ENCODE measurements around the gene LCAT. TPM values are rescaled to one million over a fixed set of nuclear protein-coding genes. Genes with fewer than 3 reads are reported as not detected.

The LCAT gene
- total RNA-seq, 1 experiment from 2014 or later = 7.2 TPM

DNA sequence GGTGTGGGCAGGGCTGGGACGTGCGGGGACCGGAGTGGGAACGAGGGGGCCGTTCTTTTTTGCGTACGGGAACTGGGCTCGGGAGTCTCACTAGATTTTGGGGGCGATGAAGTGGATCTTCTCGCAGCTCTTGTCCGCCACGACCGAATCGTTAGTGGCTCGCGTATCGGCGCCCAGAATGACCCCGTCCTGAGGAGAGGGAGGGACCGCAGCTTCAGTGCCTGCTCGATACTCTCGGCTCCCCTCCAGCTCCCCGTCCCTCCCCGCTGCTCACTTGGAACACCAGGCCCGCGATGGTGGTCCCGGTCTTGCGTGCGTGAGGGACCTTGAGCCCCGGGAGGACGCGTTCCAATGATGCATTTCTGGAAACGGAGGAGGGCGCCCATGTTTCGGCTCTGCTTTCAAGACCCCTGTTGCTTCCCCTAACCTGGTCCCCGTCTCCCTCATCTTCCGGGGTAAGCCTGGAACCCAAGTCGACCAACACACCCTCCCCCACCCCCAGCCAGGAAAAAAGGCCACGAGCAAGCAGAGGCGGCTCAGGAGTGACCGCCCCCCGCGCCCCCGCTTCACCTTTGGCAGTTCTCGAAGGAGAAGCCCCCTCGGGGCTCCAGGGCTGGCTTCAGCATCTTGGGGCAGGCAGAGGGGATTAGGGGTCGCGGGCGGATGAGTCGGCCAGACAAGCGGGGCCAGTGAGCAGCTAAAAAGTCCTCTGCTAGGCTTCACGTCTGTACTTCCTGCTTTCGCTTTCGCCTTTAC, 7.6 kb downstream of the LCAT start, which contains the start of gene PSMB10:
TSS of gene PSMB10 (minus strand) at position 727 of the 756 bp plus-strand sequence. CDS start at position 626, 101 bp downstream.
- Histone ChIP-seq H3K4me1 (replicated peaks) (peaks cover 17% of the 10 kb centered on the region), H3K27me3 (replicated peaks) (no peaks in the 10 kb centered on the region), H3K4me3 (peak within 1 kb of the TSS; percentile 75), H3K9me3 (replicated peaks) (no peaks in the 10 kb centered on the region), H3K36me3 (peaks cover 58% of the 10 kb centered on the region), H3K27ac (peak within 1 kb of the TSS; percentile 80)
- peak; percentile 70 to 74 for DNase-seq (ENCODE audit: low read depth in 1 of 2, low spot score in 2 of 2)

DNA sequence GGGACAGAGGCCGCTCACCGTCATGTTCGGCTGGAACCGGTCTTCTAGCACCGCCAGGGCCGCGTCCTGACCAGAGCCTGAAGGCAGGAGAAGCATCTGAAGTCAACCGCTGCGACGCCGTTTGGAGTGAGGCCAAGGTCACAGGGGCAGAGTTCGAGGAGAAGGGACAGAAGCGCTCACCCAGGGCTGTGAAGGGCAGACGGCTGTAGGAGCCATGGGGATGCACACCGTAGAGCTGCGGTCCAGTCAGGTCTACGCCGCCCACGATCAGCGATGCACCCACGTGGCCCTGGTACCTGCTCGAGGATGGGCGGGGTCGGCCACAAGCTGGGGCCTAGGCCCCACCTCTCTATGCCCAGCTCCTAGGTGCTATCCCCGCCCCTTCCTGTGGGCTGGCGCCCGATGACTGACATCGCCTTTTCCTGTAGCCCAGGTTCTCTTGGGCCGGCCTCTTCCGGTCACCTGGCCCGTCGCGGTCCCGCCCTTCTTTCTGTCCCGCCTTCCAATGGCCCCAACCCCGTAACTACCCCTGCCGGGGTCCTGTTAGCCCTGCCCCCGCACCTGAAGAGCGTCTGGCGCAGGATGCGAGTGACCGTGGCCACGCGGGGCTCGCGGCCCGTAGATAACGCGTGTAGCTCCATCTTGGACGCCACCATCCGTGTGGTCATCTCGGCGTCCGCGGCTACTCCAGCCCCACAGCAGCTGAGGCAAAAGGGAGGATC, 8.4 kb downstream of the LCAT start:
- Histone ChIP-seq H3K4me1 (replicated peaks) (peaks cover 17% of the 10 kb centered on the region), H3K36me3 (peaks cover 51% of the 10 kb centered on the region), H3K4me3 (peak overlapping the region; percentile 75), H3K27me3 (replicated peaks) (no peaks in the 10 kb centered on the region), H3K27ac (peak overlapping the region; percentile 80), H3K9me3 (replicated peaks) (no peaks in the 10 kb centered on the region)
- DNase-seq (ENCODE audit: low read depth in 1 of 2, low spot score in 2 of 2) = peak; percentile 87 to 93

DNA sequence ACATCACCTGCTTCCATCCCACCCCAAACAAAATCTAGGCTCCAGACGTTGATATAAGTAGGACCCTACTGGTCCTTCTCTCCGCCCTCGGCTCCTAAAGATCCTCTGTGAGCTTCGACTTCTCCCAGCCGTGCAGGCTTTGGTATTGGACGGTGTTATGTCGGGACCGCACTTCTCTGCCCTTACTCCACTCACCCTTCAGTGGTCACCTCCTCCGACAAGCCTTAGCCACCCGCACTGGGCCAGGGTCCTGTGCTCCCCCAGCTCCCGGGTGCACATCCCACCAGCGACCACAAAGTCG, 8.9 kb downstream of the LCAT start:
- H3K4me1 ChIP-seq (replicated peaks) = peaks cover 17% of the 10 kb centered on the region
- no peak overlapping the region for H3K27ac ChIP-seq
- no peaks in the 10 kb centered on the region for H3K9me3 ChIP-seq (replicated peaks)
- DNase-seq (ENCODE audit: low read depth in 1 of 2, low spot score in 2 of 2) = no peak
- no peaks in the 10 kb centered on the region for H3K27me3 ChIP-seq (replicated peaks)
- peak overlapping the region; percentile 75 for H3K4me3 ChIP-seq
- H3K36me3 ChIP-seq = peaks cover 46% of the 10 kb centered on the region

DNA sequence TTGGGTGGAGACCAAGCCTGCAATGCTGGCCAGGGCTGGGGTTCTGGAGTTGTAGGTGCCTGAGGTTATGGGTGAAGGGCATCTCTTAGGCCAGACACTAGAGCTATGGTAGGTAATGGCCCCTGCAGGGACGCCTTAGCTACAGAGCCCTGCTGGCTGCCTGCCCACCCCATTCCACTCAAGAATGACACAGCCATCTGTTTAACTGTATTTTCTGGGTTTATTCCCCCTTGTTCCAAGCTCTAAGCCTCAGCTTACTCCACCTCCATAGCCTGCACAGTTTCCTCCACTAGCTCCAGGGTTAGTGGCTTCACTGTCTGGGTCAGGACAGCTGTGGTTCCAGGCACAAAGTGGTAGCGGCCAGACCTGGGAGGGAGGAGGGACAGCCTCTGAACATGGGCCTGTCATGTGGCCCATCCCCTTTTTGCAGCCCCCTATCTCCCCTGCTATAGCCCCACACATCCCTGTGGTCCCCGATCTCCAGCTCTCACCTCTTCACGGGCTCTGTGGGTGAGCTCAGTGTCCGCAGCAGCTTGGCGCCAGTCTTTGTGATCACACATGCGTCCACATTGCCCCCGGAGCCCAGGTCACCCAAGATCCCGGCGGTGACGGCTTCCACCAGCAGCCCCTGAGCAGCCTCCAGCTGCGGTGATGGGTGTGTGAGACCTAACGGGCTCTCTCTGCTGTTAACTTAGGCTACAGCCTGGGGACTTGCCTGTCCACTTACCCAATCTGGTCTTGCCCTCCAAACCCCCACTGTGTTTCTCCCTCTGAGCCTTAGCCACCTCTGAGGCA, 9.4 kb downstream of the LCAT start:
- Histone ChIP-seq H3K4me1 (replicated peaks) (peaks cover 17% of the 10 kb centered on the region), H3K9me3 (replicated peaks) (no peaks in the 10 kb centered on the region), H3K4me3 (no peak overlapping the region), H3K27ac (no peak overlapping the region), H3K27me3 (replicated peaks) (no peaks in the 10 kb centered on the region), H3K36me3 (peaks cover 40% of the 10 kb centered on the region)
- DNase-seq (ENCODE audit: low read depth in 1 of 2, low spot score in 2 of 2) = no peak

DNA sequence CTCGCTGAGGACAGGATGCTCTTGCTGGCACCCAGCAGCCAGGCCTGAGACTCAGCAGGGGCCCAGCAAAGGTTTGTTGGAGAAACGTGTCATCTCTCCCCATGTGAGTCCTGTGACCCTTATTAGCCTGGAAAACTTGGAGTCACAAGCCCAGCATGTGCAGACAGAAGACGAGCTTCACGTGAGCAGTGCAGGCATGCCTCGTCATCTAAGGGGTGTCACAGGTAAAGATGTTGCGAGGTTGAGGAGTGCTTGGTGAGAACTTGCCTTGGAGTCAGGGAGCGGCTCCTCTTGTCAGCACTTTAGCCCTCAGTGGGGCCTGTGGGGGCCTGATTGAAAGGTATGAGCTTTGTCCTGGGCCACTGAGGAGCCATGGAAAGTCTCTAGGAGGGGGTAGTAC, 10.1 kb downstream of the LCAT start:
- no peak overlapping the region for H3K27ac ChIP-seq

DNA sequence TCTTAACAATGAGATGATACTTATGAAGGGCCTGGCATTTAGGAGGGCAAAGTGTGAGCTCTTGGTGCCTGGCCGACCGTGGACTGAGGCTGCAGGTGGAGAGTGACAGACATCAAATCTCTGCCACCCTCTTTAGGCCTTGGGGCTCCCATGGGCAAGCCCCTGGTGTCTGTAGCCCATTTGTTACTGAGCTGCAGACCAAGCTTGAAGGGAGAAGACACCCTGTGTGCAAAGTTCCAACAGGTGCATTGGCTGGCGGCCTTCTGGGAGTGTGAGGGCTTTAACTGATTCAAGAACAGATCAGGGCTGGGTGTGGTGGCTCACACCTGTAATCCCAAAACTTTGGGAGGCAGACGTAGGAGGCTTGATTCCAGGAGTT, 11.5 kb downstream of the LCAT start:
- Histone ChIP-seq H3K4me3 (no peak overlapping the region), H3K27ac (no peak overlapping the region), H3K4me1 (replicated peaks) (peaks cover 16% of the 10 kb centered on the region), H3K27me3 (replicated peaks) (no peaks in the 10 kb centered on the region), H3K9me3 (replicated peaks) (no peaks in the 10 kb centered on the region), H3K36me3 (peaks cover 50% of the 10 kb centered on the region)
- no peak for DNase-seq (ENCODE audit: low read depth in 1 of 2, low spot score in 2 of 2)

More for the DNA sequence above, 10.1 kb downstream of the LCAT start:
- DNase-seq (ENCODE audit: low read depth in 1 of 2, low spot score in 2 of 2) = no peak
- Histone ChIP-seq H3K27me3 (replicated peaks) (no peaks in the 10 kb centered on the region), H3K4me3 (no peak overlapping the region), H3K36me3 (peaks cover 38% of the 10 kb centered on the region), H3K4me1 (replicated peaks) (peaks cover 17% of the 10 kb centered on the region), H3K9me3 (replicated peaks) (no peaks in the 10 kb centered on the region)

DNA sequence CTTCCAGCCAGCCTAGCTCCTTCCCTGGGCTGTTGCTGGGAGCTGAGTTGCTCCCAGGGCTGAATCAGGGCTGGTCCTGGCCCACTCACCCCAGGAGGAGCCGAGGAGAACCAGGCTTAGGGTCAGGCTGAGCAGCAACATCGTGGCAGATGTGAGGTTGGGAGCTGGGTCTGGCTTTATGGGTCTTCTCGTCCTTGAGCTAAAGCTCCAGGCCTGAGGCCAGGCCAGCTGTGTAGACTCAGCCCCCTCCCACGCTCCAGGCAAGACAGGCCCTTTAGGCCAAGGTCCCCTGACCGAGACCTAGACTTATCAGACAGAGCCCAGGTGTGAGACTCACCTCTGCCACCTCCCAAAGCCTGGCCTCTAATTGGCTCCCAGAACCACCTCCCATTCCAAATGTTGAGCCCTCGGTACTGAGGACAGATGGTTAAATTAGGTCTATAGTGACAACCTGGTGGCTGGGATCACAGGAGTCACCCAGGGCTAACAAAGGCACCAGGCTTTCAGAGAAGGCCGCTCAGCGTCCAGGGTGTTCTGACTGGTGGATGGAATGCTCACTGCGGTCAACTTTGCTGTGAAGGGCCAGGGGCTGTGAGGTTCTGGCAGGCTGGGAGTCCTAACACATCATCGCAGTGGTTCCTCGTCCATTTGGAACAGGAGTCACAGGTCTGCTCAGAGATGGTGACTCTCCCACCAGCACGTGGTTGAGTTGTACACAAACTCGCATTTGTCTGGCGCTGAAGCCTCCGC, 12.0 kb downstream of the LCAT start, which contains the start of gene CTRL:
TSS of gene CTRL (minus strand) at position 151 of the 750 bp plus-strand sequence. CDS start at position 141, 10 bp downstream.
- no peak within 1 kb of the TSS for H3K27ac ChIP-seq
- H3K27me3 ChIP-seq (replicated peaks) = no peaks in the 10 kb centered on the region
- peaks cover 10% of the 10 kb centered on the region for H3K4me1 ChIP-seq (replicated peaks)
- H3K36me3 ChIP-seq = peaks cover 51% of the 10 kb centered on the region
- H3K9me3 ChIP-seq (replicated peaks) = no peaks in the 10 kb centered on the region
- no peak for DNase-seq (ENCODE audit: low read depth in 1 of 2, low spot score in 2 of 2)
- H3K4me3 ChIP-seq = no peak within 1 kb of the TSS

DNA sequence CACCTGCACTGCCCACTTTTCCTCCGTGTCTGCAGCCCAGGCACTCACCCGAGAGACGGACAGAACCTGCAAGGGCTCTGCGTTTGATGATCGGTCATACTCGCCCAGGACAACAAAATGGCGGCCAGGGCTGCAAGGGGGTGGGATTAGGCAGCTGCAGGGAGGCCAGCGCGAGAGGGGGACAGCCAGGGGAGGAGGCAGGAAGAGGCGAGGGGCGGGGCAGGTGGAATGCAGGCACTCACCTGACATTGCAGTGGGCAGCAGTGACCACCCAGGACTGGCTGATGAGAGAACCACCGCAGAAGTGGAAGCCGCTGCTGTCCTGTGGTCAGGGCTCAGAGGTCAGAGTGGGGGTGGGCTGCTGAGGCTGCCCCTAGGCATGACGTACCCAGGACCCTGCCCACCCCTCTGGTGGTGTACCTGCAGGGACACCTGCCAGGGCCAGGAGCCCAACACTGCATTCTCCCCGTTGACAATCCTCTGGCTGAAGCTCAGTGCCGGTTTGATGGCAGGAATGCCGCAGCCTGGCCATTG, 13.2 kb downstream of the LCAT start:
- no peak overlapping the region for H3K27ac ChIP-seq
- H3K4me3 ChIP-seq = no peak overlapping the region
- no peaks in the 10 kb centered on the region for H3K9me3 ChIP-seq (replicated peaks)
- DNase-seq (ENCODE audit: low read depth in 1 of 2, low spot score in 2 of 2) = no peak
- H3K4me1 ChIP-seq (replicated peaks) = peaks cover 7% of the 10 kb centered on the region
- H3K36me3 ChIP-seq = peaks cover 46% of the 10 kb centered on the region
- H3K27me3 ChIP-seq (replicated peaks) = no peaks in the 10 kb centered on the region

DNA sequence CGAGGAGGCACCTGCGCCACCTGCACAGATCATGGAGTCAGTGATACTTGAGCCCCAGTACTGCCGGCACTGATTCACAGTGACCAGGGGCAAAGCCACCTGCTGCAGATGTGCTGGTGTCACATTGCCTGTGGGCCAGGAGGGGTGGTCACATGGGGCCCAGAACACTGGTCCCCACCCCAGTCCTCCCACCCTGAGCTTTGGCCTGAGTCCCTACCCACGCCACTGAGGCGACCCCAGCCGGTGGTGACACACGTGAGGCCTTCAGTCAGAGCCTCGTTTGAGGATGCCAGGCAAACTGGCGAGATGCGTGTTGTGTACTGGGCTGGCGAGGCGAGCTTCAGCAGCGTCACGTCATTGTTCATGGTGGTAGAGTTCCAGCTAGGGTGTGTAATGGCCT, 13.7 kb downstream of the LCAT start:
- Histone ChIP-seq H3K27me3 (replicated peaks) (no peaks in the 10 kb centered on the region), H3K4me3 (no peak overlapping the region), H3K27ac (no peak overlapping the region), H3K36me3 (peaks cover 43% of the 10 kb centered on the region), H3K4me1 (replicated peaks) (peaks cover 2% of the 10 kb centered on the region), H3K9me3 (replicated peaks) (no peaks in the 10 kb centered on the region)
- no peak for DNase-seq (ENCODE audit: low read depth in 1 of 2, low spot score in 2 of 2)

DNA sequence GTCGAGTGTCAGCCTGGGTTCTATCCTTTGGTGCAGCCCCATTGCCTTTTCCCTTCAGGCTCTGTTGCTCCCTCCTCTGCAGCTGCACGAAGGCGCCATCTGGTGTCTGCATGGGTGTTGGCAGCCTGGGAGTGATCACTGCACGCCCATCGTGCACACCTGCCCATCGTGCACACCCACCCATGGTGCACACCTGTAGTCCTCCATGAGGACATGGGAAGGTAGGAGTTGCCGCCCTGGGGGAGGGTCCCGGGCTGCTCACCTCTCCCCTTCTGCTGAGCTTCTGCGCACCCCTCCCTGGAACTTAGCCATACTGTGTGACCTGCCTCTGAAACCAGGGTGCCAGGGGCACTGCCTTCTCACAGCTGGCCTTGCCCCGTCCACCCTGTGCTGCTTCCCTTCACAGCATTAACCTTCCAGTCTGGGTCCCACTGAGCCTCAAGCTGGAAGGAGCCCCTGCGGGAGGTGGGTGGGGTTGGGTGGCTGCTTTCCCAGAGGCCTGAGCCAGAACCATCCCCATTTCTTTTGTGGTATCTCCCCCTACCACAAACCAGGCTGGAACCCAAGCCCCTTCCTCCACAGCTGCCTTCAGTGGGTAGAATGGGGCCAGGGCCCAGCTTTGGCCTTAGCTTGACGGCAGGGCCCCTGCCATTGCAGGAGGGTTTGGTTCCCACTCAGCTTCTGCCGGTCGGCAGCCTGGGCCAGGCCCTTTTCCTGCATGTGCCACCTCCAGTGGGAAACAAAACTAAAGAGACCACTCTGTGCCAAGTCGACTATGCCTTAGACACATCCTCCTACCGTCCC, 15.2 kb downstream of the LCAT start:
- Histone ChIP-seq H3K27ac (no peak overlapping the region), H3K9me3 (replicated peaks) (no peaks in the 10 kb centered on the region), H3K4me3 (no peak overlapping the region), H3K4me1 (replicated peaks) (no peaks in the 10 kb centered on the region), H3K27me3 (replicated peaks) (no peaks in the 10 kb centered on the region), H3K36me3 (peaks cover 34% of the 10 kb centered on the region)
- peak; percentile 46 to 75 for DNase-seq (ENCODE audit: low read depth in 1 of 2, low spot score in 2 of 2)

DNA sequence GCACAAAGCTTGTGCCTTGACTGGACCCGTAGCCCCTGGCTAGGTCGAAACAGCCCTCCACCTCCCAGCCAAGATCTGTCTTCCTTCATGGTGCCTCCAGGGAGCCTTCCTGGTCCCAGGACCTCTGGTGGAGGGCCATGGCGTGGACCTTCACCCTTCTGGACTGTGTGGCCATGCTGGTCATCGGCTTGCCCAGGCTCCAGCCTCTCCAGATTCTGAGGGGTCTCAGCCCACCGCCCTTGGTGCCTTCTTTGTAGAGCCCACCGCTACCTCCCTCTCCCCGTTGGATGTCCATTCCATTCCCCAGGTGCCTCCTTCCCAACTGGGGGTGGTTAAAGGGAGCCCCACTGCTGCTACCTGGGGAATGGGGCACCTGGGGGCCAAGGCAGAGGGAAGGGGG, 15.8 kb downstream of the LCAT start:
- Histone ChIP-seq H3K4me1 (replicated peaks) (no peaks in the 10 kb centered on the region), H3K4me3 (no peak overlapping the region), H3K36me3 (peaks cover 40% of the 10 kb centered on the region), H3K9me3 (replicated peaks) (no peaks in the 10 kb centered on the region), H3K27me3 (replicated peaks) (no peaks in the 10 kb centered on the region), H3K27ac (no peak overlapping the region)
- no peak for DNase-seq (ENCODE audit: low read depth in 1 of 2, low spot score in 2 of 2)

DNA sequence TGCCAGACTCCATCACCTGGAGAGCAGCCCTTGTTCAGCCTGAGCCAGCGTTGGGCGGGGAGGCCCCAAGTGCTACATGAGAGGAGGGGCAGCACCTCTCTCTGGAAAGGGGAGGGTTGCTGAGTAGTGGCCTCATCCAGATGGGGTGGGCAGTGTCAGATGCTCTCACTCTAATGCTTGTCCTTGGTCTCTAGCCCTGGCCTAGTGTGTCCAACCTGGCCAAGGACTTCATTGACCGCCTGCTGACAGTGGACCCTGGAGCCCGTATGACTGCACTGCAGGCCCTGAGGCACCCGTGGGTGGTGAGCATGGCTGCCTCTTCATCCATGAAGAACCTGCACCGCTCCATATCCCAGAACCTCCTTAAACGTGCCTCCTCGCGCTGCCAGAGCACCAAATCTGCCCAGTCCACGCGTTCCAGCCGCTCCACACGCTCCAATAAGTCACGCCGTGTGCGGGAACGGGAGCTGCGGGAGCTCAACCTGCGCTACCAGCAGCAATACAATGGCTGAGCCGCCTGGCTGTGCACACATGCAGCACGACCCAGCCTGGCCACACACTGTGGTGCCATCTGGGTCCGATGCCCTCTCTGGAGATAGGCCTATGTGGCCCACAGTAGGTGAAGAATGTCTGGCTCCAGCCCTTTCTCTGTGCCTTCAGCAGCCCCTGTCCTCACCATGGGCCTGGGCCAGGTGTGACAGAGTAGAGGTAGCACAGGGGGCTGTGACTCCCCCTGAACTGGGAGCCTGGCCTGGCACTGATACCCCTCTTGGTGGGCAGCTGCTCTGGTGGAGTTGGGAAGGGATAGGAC, 16.6 kb downstream of the LCAT start:
- Histone ChIP-seq H3K9me3 (replicated peaks) (no peaks in the 10 kb centered on the region), H3K27ac (no peak overlapping the region), H3K36me3 (peaks cover 40% of the 10 kb centered on the region), H3K4me3 (no peak overlapping the region), H3K4me1 (replicated peaks) (no peaks in the 10 kb centered on the region), H3K27me3 (replicated peaks) (no peaks in the 10 kb centered on the region)
- no peak for DNase-seq (ENCODE audit: low read depth in 1 of 2, low spot score in 2 of 2)

All from SJSA1 (cell line).